SK-N-MC (cell line): ENCODE data around the gene PDIA6.
A peak's percentile ranks its signal among the peaks of the same experiment; 100 is the strongest.

Source experiments
- DNase-seq: peaks from one replicate; pipeline ENCODE4 v3.0.0-alpha.2; 2011; ENCODE audit warnings: low read depth, low spot score
- H3K27ac ChIP-seq: fragments of 200-600 bp; sonication (generic); 2 replicates; pipeline ENCODE4 v1.5.1; 2016; ENCODE audit warnings: mixed run types
- H3K36me3 ChIP-seq: fragments of 200-600 bp; sonication (generic); 2 replicates; pipeline ENCODE4 v1.6.1; 2017; ENCODE audit warnings: antibody characterized with exemption, low read length, mixed read lengths; ENCODE audit not compliant: insufficient read depth
- H3K4me3 ChIP-seq: fragments of 200-600 bp; sonication (generic); 2 replicates; pipeline ENCODE4 v1.5.1; 2016
- H3K9ac ChIP-seq: fragments of 200-600 bp; sonication (generic); 2 replicates; pipeline ENCODE4 v1.8.0; 2017; ENCODE audit warnings: mixed run types, mixed read lengths; ENCODE audit not compliant: insufficient read length
- H3K9me3 ChIP-seq: fragments of 200-600 bp; sonication (generic); 2 replicates; pipeline ENCODE4 v1.6.1; 2017; ENCODE audit warnings: low read depth, mild to moderate bottlenecking, antibody characterized with exemption, low read length, moderate library complexity, mixed read lengths
- EZH2 ChIP-seq: fragments of 200-600 bp; sonication (generic); IDR thresholded peaks from one replicate; pipeline ENCODE4 v1.6.1; 2017; ENCODE audit warnings: antibody characterized with exemption
- FOXP2 ChIP-seq: optimal IDR thresholded peaks from 2 replicates; pipeline ENCODE3; 2011; ENCODE audit warnings: mild to moderate bottlenecking, moderate library complexity; ENCODE audit not compliant: insufficient read depth; ENCODE audit errors: extremely low read length, control extremely low read depth
- POLR2AphosphoS5 ChIP-seq: IDR thresholded peaks from 2 replicates; pipeline ENCODE4 v1.6.1; 2012; ENCODE audit warnings: mild to moderate bottlenecking, low read depth, low read length, borderline replicate concordance

Gene PDIA6

DNA sequence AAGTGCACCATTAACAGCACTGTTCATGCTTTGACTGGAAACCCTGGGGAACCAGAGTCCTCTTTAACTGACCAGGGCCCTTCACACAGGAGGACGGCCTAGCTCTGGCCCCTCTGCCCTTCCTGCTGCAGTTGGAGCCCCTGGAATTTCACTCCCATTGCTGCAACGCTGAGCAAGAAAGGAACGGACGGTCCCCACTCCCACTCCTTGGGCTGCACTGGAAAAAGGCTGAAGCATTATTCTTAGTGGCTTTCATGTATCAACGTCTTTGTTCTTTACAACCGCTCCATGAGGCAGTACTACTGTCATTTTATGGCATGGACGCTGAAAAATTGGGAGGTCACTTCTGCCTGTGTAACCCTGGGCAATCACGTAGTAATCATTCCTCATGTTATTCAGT is 9.9 kb downstream of the PDIA6 start:
- peaks cover 53% of the 10 kb centered on the region for H3K36me3 ChIP-seq
- no peaks in the 10 kb centered on the region for H3K9me3 ChIP-seq
- TF ChIP-seq POLR2AphosphoS5: no peak
- DNase-seq: no peak
- no peak overlapping the region for H3K9ac ChIP-seq
- H3K27ac ChIP-seq: peak overlapping the region; percentile 42; the same call in 1 of the 2 replicates
- no peak overlapping the region for H3K4me3 ChIP-seq

DNA sequence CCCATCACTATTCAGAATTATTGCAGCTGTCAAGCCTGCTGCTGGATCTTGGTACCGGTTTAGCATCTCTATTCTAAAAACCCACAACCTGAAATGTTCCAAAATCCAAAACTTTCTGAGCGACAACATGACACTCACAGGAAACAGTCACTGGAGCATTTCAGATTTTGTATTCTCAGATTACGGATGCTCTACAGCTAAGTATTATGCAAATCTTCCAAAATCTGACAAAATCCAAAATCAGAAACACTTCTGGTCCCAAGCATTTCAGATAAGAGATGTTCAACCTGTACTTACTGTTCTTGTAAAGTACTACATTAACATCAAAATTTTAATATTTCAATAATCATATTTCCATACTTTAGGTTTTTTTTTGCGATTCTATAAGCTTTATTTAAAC is 12.4 kb downstream of the PDIA6 start:
- H3K4me3 ChIP-seq: no peak overlapping the region
- no peak overlapping the region for H3K9ac ChIP-seq
- no peak for DNase-seq
- H3K27ac ChIP-seq: no peak overlapping the region
- peaks cover 73% of the 10 kb centered on the region for H3K36me3 ChIP-seq
- H3K9me3 ChIP-seq: no peaks in the 10 kb centered on the region
- TF ChIP-seq POLR2AphosphoS5 (no peak), FOXP2 (no peak), EZH2 (no peak)

- TF ChIP-seq POLR2AphosphoS5: no peak
- no peak for TF ChIP-seq FOXP2
- no peak for TF ChIP-seq EZH2
- Histone ChIP-seq H3K9me3 (no peaks in the 10 kb centered on the region), H3K4me3 (no peak overlapping the region), H3K36me3 (peaks cover 82% of the 10 kb centered on the region), H3K9ac (no peak overlapping the region), H3K27ac (no peak overlapping the region)
- no peak for DNase-seq
Measured at GRCh38 chr2:10798783-10799182, 13.8 kb downstream of the PDIA6 start.

DNA sequence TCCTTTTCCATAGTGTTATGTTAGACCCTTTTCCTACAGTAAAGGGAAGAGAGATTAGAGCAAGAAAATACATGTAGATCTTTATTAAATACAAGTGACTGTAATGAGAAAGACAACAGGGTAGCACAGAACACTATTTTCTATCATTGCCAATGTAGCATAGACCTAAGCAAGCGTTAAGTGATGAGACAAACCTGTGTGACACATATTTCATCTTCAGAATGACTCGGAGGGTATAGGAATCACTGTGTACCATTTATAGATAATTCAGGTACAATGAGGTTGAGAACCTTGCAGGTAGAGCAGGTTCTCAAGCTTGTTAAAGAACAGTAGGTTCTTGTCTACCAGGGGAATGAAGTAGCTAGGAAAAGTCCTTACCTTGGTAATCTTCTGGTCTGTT is 15.9 kb downstream of the PDIA6 start:
- Histone ChIP-seq H3K27ac (no peak overlapping the region), H3K36me3 (peaks cover 90% of the 10 kb centered on the region), H3K9me3 (no peaks in the 10 kb centered on the region), H3K9ac (no peak overlapping the region), H3K4me3 (no peak overlapping the region)
- no peak for DNase-seq
- TF ChIP-seq POLR2AphosphoS5 (no peak), FOXP2 (no peak), EZH2 (no peak)

DNA sequence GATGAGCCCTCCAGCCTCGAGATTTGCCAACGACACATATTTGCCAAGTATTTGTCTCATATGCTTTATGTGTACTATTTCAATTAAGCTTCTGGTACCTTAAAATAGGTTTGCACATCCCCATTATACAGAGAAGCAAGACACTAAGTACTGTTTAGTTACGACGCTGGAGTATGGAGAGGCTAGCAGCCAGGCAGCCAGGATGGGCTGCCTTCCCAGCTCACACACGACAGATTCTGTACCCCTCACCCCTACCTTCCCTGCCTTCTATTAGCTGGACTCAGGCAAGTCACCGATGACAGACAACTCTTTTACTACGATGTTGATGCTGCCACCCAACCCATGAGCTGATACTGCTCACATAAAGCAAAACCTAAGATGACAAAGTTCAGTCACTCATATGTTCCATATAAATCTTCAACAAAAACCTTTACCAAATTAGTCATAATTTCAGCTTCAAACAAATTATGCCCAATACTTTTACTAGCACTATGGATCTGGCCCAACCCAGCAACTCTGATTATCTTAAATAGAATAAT is 17.0 kb downstream of the PDIA6 start:
- no peaks in the 10 kb centered on the region for H3K9me3 ChIP-seq
- no peak overlapping the region for H3K4me3 ChIP-seq
- DNase-seq: no peak
- TF ChIP-seq POLR2AphosphoS5: no peak
- TF ChIP-seq EZH2: no peak
- TF ChIP-seq FOXP2: no peak
- H3K36me3 ChIP-seq: peaks cover 90% of the 10 kb centered on the region
- no peak overlapping the region for H3K27ac ChIP-seq
- H3K9ac ChIP-seq: no peak overlapping the region

- Histone ChIP-seq H3K4me3 (no peak overlapping the region), H3K9me3 (no peaks in the 10 kb centered on the region), H3K27ac (no peak overlapping the region), H3K36me3 (peaks cover 91% of the 10 kb centered on the region), H3K9ac (no peak overlapping the region)
- DNase-seq: no peak
- TF ChIP-seq POLR2AphosphoS5: no peak
- no peak for TF ChIP-seq FOXP2
- no peak for TF ChIP-seq EZH2
Measured at GRCh38 chr2:10794876-10795275, 17.7 kb downstream of the PDIA6 start.

DNA sequence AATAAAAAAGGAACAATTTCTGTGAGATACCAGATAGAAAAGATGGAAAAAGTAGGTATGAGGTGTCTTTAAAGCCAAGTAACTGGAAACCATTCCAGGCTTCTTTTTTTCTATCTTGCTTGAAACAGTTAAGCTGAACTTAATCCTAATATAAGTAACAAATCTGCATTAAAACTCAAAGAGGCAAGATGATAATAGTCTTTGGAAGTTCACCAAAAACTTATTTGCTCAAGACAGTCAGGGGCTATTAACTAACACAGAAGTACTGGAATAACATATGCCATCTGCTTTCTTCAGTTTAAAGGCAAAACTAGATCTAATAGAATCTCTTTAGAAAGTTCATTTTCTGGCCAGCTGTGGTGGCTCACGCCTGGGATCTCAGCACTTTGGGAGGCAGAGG is 18.8 kb downstream of the PDIA6 start:
- peaks cover 91% of the 10 kb centered on the region for H3K36me3 ChIP-seq
- TF ChIP-seq FOXP2 (no peak), POLR2AphosphoS5 (no peak), EZH2 (no peak)

GRCh38 chr2:10792660-10793400 is 19.8 kb downstream of the PDIA6 start:
- Histone ChIP-seq H3K27ac (no peak overlapping the region), H3K9me3 (no peaks in the 10 kb centered on the region), H3K4me3 (no peak overlapping the region), H3K9ac (no peak overlapping the region), H3K36me3 (peaks cover 93% of the 10 kb centered on the region)
- TF ChIP-seq POLR2AphosphoS5 (no peak), EZH2 (no peak), FOXP2 (no peak)
- DNase-seq: no peak

More for the DNA sequence above, 18.8 kb downstream of the PDIA6 start:
- DNase-seq: no peak
- Histone ChIP-seq H3K27ac (no peak overlapping the region), H3K9me3 (no peaks in the 10 kb centered on the region), H3K9ac (no peak overlapping the region), H3K4me3 (no peak overlapping the region)

DNA sequence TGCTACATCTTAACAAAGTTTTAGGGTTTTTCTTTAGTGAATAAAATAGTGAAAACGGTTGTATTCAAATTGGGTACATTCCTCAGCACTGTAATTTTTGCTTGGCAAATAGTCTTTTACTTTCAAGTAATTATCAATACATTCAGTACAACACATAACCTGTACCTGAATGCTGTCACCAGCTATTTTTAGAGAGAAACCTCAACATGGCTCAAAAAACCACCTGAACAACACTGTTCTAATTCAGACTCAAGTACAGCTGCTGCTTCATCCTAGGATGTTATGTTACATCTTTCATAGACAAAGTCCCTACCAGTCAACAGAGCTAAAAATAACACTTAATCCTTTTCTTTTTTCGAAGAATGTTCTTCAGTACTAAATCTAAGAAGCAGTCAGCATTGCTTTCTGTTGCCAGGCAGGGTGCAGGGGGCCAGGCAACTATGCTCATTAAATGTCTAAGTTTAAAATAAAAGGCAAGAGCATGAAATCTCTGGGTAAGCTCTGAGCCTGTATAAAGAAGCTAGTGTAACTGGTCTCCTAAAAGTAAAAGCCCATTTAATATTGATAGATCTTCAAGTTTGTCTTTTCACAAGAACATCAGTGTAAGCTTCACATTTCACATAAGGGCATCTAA is 20.5 kb downstream of the PDIA6 start:
- DNase-seq: no peak
- TF ChIP-seq EZH2: no peak
- TF ChIP-seq FOXP2: no peak
- TF ChIP-seq POLR2AphosphoS5: no peak
- no peaks in the 10 kb centered on the region for H3K9me3 ChIP-seq
- peaks cover 93% of the 10 kb centered on the region for H3K36me3 ChIP-seq
- no peak overlapping the region for H3K9ac ChIP-seq
- no peak overlapping the region for H3K27ac ChIP-seq
- H3K4me3 ChIP-seq: no peak overlapping the region
